ENCODE data around the gene MED8. TPM values are rescaled to one million over a fixed set of nuclear protein-coding genes. Genes with fewer than 3 reads are reported as not detected.

The MED8 gene
- total and polyA plus RNA-seq, 2 of the 13 experiments (the other 11 are each of a cell fraction or from before 2014, with no cell fraction given), result 16.9 to 77.4 TPM

DNA sequence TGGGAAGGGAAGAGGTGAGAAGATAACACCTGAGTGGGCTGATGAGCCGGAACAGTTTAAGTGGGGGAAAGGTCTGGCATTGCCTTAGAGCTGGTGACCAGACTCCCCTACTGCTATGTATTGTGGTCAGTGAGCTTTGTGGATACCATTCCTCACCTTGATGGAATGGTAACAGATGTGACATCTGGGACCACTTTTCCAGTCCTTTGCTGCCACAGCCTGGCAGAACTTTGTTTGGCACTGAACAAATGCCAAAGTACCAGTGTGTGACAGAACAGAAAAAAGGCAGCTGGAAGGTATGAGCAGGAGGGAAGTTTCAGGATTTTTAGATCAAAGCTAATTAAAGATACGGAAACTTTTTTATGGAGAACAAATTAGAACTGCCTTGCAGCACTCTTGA is 6.2 kb downstream of the MED8 start:
- Histone ChIP-seq H2AFZ (ENCODE audit: low read length) (no peak overlapping the region), H3K9ac (ENCODE audit: insufficient read depth, low read depth, low read length) (no peak overlapping the region), H3K79me2 (ENCODE audit: insufficient read depth, low read length) (peaks cover 11% of the 10 kb centered on the region), H3K36me3 (replicated peaks in 1 of 2; ENCODE audit: control insufficient read depth in 1 of 2, insufficient read depth in 2 of 2, low read length in 2 of 2) (peaks cover 18 to 55% of the 10 kb centered on the region in 2 experiments), H3K4me3 (replicated peaks in 1 of 3; ENCODE audit: insufficient read depth in 1 of 3, low read depth in 2 of 3, low read length in 3 of 3) (no peak overlapping the region), H3K4me1 (ENCODE audit: insufficient read depth, low read length) (peaks cover 27% of the 10 kb centered on the region), H3K27ac (ENCODE audit: extremely low read length, insufficient read depth, low read length) (no peak overlapping the region), H4K20me1 (ENCODE audit: insufficient read depth, low read length) (no peaks in the 10 kb centered on the region), H3K4me2 (ENCODE audit: low read depth, low read length) (no peak overlapping the region), H3K9me3 (ENCODE audit: low read length) (no peaks in the 10 kb centered on the region), H3K27me3 (ENCODE audit: control insufficient read depth in 1 of 2, insufficient read depth in 2 of 2, low read length in 2 of 2) (no peaks in the 10 kb centered on the region)
- DNase-seq (ENCODE audit: low spot score), result no peak
- ChIA-PET CTCF (ENCODE audit: low intra/inter-chr PET ratio, low total read pairs) (interaction anchor here (0.9 to 1.4 kb wide), 2 partner anchors 145 to 156 kb away, joined by 4 to 5 read pairs; no protein-coding TSS in a partner anchor), POLR2A (interaction anchor here (1.0 to 2.4 kb wide), 2 partner anchors 15 to 26 kb away, joined by 3 to 7 read pairs; partner anchors contain the start of gene ELOVL1)
- in situ Hi-C loops (cut with HindIII; ENCODE audit: extremely low pct_ligation_motif_present, low pct_unique_long_range_greater_than_20kb) (no loop called here), intact Hi-C loops (cut with micrococcal nuclease; ENCODE audit: unreplicated experiment) (loop anchor here (1.0 kb wide), 1 partner anchor 145 kb away; no protein-coding TSS in a partner anchor)
- BruUV-seq (replicated peaks), result no TSS peak
- FAIRE-seq, result no peak
- ATAC-seq, result no peak
- TF ChIP-seq STAG1 (CRISPR knock-in tag; IDR thresholded peaks at IDR 0.05) (peak; percentile 56), SMC3 (IDR thresholded peaks at IDR 0.05; ENCODE audit: low read length) (peak; percentile 39; the same call in 1 of the 2 replicates)
- TF ChIP-seq, protein P1, sequence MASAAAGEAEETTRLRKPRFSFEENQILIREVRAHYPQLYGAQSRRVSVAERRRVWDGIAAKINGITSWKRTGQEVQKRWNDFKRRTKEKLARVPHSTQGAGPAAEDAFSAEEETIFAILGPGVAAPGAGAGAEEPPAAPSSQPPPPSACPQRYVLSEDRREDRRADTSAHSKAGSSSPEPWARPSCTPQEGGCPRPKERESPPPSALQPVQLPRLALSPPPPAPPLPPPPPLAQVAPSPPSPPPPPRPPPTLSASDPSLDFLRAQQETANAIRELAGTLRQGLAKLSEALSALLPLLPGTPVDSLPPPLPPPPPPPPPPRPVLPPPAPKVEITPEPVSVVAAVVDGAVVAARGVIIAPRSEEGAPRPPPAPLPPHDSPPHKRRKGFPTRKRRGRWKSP (CRISPR knock-in tag; IDR thresholded peaks at IDR 0.05), result no peak
- TF ChIP-seq, protein P2, sequence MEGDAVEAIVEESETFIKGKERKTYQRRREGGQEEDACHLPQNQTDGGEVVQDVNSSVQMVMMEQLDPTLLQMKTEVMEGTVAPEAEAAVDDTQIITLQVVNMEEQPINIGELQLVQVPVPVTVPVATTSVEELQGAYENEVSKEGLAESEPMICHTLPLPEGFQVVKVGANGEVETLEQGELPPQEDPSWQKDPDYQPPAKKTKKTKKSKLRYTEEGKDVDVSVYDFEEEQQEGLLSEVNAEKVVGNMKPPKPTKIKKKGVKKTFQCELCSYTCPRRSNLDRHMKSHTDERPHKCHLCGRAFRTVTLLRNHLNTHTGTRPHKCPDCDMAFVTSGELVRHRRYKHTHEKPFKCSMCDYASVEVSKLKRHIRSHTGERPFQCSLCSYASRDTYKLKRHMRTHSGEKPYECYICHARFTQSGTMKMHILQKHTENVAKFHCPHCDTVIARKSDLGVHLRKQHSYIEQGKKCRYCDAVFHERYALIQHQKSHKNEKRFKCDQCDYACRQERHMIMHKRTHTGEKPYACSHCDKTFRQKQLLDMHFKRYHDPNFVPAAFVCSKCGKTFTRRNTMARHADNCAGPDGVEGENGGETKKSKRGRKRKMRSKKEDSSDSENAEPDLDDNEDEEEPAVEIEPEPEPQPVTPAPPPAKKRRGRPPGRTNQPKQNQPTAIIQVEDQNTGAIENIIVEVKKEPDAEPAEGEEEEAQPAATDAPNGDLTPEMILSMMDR (CRISPR knock-in tag; IDR thresholded peaks at IDR 0.05), result peak; percentile 52
- WGBS (ENCODE audit: low lambda C conversion rate), result 100% methylated on average over 2 of the region's 2 CpGs

Data from HepG2 (cell line).